ENCODE data around the gene MAG. TPM values are rescaled to one million over a fixed set of nuclear protein-coding genes. Genes with fewer than 3 reads are reported as not detected.

MAG gene
- total RNA-seq, 1 experiment from 2014 or later: not detected

DNA sequence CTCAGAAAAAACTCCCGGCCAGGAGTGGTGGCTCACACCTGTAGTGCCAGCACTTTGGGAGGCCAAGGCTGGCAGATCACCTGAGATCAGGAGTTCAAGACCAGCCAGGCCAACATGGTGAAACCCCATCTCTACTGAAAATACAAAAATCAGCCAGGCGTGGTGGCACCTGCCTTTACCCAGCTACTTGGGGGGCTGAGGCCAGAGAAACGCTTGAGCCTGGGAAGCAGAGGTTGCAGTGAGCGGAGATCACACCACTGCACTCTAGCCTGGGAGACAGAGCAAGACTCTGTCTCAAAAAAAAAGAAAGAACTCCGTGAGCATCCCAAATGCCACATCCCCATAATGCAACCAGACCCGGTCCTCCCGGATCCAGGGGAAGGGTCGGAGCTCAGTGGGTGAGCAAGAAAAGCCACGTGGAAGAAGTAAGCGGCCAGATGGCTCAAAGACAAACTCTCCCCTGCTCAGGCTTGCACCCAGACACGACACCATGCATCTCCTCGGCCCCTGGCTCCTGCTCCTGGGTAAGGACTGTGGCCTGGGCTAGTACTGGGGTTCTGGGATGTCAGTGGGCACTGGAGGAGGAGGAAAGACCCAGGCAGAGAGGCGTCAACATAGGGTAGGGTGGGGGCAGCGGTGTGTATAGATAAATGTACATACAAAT lies 39.7 kb downstream of the MAG start:
- H3K4me1 Mint-ChIP-seq: peaks cover 10 to 12% of the 10 kb centered on the region in 2 experiments
- H3K56ac ChIP-seq (ENCODE audit: insufficient read length, low read depth, low read length): no peak overlapping the region
- no peak overlapping the region for H2BK5ac ChIP-seq (ENCODE audit: insufficient read length, low read length)
- H3K23ac ChIP-seq (ENCODE audit: insufficient read length, low read depth, low read length): no peak overlapping the region
- no peak overlapping the region for H3K4me3 Mint-ChIP-seq
- H2BK120ac ChIP-seq (ENCODE audit: low read depth, low read length, poor library complexity, severe bottlenecking): no peak overlapping the region
- no peak overlapping the region for H3K4ac ChIP-seq (ENCODE audit: low read depth, low read length)
- no peaks in the 10 kb centered on the region for H3K79me1 ChIP-seq (ENCODE audit: insufficient read depth, low read depth, low read length, poor library complexity, severe bottlenecking)
- H3K23me2 ChIP-seq (ENCODE audit: insufficient read length, low read depth, low read length, poor library complexity, severe bottlenecking): no peaks in the 10 kb centered on the region
- DNase-seq: no peak
- H4K8ac ChIP-seq (replicated peaks; ENCODE audit: insufficient read length, low read depth, low read length): no peak overlapping the region
- H3K18ac ChIP-seq (ENCODE audit: insufficient read length, low read depth, low read length): no peak overlapping the region
- no peak overlapping the region for H3K4me2 ChIP-seq (ENCODE audit: insufficient read depth, insufficient read length, low read length)
- H3K14ac ChIP-seq (ENCODE audit: insufficient read depth, low read length): no peak overlapping the region
- H2BK15ac ChIP-seq (ENCODE audit: low read depth, low read length): no peak overlapping the region
- no peak overlapping the region for H3K27ac ChIP-seq (ENCODE audit: insufficient read length, low read depth, low read length)
- no peaks in the 10 kb centered on the region for H3K9me3 ChIP-seq (ENCODE audit: control insufficient read depth, low read depth, low read length)
- no peaks in the 10 kb centered on the region for H4K20me1 ChIP-seq (ENCODE audit: control insufficient read depth, insufficient read depth, insufficient read length)
- H2AFZ ChIP-seq (ENCODE audit: low read length): no peak overlapping the region
- no peak overlapping the region for H2BK12ac ChIP-seq (ENCODE audit: insufficient read length, low read depth, low read length)
- peaks cover 5% of the 10 kb centered on the region for H3K27me3 Mint-ChIP-seq (ENCODE audit: low read depth)
- no CpG with 5 or more reads among the region's 14 CpGs for WGBS (ENCODE audit: extremely low coverage, insufficient read length, low lambda C conversion rate)
- H2BK20ac ChIP-seq (ENCODE audit: low read depth, low read length, poor library complexity, severe bottlenecking): no peak overlapping the region
- H2AK5ac ChIP-seq (ENCODE audit: insufficient read length, low read length): no peak overlapping the region
- no peaks in the 10 kb centered on the region for H3K79me2 ChIP-seq (ENCODE audit: insufficient read depth, low read length)
- H3K4me1 ChIP-seq (ENCODE audit: insufficient read depth, low read length): peaks cover 9% of the 10 kb centered on the region; the same call in 1 of the 2 replicates
- no peak overlapping the region for H3K27ac Mint-ChIP-seq
- H3K9ac ChIP-seq (ENCODE audit: extremely low read depth, insufficient read length, low read length): no peak overlapping the region
- no peak overlapping the region for H3T11ph ChIP-seq (ENCODE audit: low read length)
- H3K27me3 ChIP-seq (ENCODE audit: insufficient read depth, low read length): no peaks in the 10 kb centered on the region
- TF ChIP-seq, protein P1, sequence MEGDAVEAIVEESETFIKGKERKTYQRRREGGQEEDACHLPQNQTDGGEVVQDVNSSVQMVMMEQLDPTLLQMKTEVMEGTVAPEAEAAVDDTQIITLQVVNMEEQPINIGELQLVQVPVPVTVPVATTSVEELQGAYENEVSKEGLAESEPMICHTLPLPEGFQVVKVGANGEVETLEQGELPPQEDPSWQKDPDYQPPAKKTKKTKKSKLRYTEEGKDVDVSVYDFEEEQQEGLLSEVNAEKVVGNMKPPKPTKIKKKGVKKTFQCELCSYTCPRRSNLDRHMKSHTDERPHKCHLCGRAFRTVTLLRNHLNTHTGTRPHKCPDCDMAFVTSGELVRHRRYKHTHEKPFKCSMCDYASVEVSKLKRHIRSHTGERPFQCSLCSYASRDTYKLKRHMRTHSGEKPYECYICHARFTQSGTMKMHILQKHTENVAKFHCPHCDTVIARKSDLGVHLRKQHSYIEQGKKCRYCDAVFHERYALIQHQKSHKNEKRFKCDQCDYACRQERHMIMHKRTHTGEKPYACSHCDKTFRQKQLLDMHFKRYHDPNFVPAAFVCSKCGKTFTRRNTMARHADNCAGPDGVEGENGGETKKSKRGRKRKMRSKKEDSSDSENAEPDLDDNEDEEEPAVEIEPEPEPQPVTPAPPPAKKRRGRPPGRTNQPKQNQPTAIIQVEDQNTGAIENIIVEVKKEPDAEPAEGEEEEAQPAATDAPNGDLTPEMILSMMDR (conservative IDR thresholded peaks at IDR 0.05): no peak
- H3K36me3 Mint-ChIP-seq (ENCODE audit: insufficient read depth in 1 of 3, low read depth in 3 of 3): no peaks in the 10 kb centered on the region
- H3K9me3 Mint-ChIP-seq: no peaks in the 10 kb centered on the region
- no peak overlapping the region for H4K91ac ChIP-seq (ENCODE audit: insufficient read length, low read depth, low read length)
- H4K5ac ChIP-seq (ENCODE audit: insufficient read length, low read depth, low read length): no peak overlapping the region

All from H9 (cell line).